NCI-H2196 treated with DMSO at 0.1 percent for 48 hours (cell line): ENCODE data around the gene ARID2.
A peak's percentile ranks its signal among the peaks of the same experiment; 100 is the strongest.

Source experiments
- DNase-seq: peaks from one replicate; lab custom pipeline; 2025; ENCODE audit not compliant: unreplicated experiment; lab: John Stamatoyannopoulos, UW

ARID2 gene

DNA sequence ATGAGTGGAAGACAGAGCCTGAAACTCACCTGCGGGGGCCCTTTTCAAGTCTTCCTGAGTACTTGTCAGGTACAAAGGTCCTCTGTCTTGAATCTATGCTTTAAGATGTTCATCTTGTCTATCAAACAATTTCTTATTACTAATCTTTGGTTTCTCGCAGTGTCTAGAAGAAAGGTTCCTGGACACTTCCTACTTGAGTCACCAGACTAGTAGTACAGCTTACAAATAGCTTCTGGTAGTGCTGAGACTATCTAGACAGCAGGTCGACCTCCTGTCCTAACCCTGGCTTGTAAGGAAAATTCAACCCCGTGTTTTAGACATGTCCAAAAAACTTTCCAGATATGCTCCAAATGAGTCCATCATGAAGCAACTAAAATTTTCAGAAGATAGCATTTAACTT lies 11.2 kb upstream of the ARID2 start:
- no peak for DNase-seq

DNA sequence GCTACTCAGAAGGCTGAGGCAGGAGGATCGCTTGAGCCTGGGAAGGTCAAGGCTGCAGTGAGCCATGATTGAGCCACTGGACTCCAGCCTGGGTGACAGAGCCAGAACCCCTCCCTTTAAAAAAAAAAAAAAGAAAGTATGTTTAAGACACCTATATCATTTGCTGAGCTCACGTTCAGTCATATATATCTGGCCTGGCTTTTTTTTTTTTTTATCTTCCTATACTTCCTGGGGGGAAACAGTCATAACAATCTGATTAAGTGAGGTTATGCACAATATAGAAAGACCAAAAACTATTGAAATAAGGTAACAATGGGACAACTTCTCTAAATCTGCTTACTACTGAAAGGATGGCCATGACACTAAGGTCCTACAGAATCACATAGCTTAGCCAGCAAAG lies 9.4 kb upstream of the ARID2 start:
- no peak for DNase-seq

DNA sequence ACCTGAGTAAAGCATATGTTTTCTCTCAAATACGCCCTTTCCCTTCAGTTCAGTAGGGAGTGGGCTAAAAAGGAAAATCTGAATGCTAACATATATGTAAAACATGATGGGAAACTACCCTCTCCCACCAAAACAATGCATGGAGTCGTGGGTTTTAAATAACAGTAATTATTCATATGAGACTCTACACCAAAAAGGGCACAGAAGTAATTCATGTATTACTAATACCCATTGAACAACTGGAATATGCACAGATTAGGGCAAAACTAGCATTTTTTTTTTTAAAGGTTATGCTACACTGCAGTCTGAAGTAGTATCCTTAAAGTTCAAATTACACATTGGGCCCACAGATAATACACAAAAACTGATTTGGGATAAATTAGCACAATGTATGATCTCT lies 8.1 kb upstream of the ARID2 start:
- DNase-seq: no peak

DNA sequence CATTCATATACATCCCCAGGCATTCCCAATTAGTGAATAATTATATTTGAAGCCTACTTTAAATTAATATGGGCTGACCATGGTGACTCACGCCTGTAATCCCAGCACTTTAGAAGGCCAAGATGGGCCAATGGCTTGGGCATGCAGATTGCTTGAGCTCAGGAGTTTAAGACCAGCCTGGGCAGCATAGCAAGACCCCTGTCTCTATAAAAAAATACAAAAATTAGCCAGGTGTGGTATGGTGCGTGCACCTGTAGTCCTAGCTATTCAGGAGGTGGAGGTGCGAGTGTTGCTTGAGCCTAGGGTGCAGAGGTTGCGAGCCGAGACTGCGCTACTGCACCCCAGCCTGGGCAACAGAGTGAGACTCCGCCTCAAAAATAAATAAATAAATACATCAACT lies 7.6 kb upstream of the ARID2 start:
- no peak for DNase-seq

DNA sequence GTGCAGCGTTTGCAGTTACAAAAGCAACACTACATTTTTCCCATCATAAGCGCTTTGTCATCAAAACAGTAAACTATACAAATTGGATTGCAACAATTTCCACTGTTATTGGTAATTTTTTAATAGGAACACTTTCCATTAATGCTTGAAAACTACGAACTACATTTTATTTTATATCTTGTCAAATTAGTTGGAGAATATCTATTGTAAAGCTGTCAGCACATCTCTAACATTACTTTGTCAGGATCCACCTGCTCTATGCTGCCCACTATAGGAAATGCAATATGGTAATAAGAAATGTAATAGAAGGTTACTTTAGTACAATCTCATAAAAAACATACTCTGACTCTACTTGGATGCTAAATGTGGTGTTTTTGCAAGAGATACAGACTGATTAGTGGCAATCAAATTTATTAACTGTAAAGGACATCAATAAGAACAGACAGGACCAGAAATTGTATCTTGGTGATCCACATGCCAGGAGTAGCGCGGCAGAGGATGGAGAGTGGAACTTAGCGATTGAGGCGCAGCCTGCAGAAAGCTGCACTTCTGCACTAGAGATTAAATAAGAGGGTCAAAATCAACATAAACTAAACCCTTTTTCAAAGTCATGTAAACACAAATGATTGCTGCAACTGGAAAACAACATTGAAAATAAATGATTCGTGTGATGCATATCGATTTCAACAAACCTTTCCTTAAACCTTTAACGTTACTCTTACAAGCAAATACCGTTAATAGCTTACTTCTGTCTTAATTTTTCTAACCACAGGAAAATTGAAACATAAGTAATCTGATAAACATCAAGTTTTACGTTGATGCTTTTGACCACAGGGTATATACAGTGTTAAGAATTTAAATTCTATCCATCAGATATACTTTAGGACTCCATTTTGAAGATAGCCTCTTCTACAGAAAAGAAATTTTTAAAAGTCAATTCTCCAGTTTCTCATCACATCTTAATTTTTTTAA lies 3.6 kb upstream of the ARID2 start:
- DNase-seq: no peak

DNA sequence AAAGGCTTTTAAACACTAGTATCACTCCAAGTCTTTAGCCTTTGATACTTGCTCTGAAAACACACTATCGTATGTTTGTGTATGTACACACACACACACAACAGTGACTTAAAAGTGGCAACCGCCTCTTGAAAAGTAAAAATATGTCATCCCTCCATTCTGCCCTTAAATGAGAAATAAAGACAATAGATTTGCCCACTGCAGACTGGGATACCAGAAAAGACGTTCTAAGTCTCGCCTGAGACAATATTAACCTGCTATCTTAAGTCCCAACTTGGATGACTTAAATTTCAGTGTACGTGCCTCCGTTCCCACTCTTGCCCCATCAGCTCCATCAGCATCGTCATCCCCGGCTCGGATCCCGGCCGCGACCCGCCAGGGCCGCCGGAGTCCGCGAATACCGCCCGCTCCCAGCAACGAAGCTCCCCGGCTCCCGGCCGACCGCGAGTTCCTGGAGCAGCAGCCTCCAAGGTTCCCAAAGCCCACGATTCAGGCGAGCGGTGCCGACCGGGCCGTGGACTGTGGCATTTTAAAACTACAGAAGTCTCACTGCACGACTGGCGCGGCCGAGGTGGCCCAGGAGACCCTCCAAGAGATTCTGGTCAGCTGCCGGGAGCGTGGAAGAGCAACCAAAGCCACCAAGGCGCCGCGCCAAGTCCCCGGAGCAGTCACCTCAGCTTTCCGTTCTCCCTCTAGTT lies 2.8 kb upstream of the ARID2 start:
- DNase-seq: peak; percentile 57

DNA sequence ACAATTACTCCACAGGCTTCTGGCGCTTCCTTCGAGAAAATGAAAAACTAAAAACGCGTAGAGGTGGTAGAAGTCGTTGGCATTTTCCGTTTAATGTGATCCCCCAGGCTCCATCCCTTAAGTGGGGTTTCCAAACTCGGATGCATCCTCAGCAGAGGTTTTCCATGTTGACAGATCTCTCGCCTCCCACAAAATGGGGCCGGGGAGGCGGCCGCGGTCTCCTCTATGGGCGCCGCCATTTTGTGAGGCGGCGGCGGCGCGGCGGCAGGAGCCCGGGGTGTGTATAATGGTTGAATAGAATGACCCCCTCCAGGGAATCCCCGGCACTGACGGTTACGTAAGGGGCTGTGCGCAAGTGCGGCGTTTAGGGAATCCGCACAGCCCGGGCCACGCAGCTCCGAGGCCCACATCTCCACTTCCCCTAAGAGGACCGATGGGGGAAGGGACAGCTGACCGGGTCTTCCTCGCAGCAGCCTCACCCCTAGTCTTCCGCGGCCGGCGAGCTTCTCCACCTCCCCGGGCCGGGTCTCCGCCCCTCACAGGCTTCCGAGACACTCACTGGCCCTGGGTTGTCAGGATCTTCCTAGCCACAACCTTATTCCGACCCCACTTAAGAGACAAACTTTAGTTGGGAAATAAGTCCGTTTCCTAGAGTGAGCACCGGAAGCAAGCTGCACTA lies 2.1 kb upstream of the ARID2 start:
- peak; percentile 96 for DNase-seq

DNA sequence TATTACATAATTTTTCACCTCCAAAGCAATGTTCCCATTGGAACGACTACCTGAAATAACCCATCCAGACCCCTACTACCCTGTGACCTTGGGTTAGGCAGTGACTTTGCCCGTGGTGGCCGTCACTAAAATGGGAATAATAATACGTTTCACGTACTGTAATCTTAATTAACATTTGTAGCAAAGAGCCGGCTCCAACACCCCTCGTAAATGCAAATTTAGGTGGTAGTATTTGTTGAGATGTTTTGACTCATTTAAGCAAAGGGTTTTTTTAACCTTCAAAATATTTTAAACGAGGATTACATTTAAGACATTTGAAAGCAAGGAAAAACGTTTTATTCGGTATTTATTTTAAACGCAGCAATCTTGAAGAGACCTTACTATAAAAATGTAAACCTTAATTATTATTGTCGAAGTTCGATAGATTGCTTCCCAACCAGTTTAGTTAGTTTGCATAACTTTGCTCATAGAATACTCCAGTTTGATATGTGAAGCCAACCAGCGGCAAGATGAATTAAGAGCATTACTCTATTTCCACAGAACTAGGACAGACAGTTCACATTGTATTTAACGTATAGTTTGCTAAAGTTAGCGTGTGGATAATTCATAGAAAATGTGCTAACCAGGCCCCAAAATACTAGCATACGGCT lies 1.4 kb upstream of the ARID2 start:
- DNase-seq: no peak

DNA sequence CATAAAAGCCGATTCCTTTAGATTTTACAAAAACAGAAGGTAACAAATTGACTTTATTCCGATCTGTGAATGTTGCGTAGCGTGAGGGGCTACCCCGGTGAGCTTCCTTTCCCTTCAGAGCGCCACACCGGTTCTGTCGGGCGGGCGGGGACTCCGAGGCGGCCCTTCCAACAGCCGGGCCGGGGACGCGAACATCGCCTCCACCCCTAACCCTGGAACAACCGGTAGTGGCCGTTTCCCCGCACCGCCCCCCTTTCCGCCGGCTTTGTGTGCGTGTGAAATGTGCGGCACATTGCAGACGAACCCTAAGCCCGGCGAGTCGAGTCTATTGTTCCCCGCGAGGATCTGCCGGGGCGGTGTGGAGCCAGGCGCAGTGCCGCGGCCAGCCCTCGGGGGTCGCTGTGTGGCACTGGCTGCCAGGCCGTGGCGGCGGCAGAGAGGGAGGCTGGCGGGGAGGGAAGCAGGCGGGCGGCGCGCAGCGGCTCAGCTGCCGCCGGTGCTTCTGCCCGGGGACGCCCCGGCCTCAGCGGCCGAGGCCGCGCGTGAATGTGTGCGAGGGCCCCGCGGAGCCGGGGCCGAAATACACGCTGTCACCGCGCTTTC lies 775 bp upstream of the ARID2 start:
- DNase-seq: peak; percentile 94

DNA sequence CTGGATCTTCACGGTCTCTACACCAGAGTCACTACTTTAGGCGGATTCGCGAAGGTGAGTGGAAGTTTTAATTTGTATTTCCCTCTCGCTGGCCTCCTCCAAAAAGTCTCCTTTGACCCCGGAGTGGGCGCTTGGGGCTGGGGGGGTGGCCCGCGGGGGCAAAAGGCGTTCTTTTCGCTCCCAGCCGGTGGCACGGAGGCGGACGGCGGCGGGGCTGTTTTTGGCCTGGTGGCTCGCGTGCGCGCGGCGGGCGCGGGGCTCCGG lies 510 bp downstream of the ARID2 start:
- DNase-seq: no peak

DNA sequence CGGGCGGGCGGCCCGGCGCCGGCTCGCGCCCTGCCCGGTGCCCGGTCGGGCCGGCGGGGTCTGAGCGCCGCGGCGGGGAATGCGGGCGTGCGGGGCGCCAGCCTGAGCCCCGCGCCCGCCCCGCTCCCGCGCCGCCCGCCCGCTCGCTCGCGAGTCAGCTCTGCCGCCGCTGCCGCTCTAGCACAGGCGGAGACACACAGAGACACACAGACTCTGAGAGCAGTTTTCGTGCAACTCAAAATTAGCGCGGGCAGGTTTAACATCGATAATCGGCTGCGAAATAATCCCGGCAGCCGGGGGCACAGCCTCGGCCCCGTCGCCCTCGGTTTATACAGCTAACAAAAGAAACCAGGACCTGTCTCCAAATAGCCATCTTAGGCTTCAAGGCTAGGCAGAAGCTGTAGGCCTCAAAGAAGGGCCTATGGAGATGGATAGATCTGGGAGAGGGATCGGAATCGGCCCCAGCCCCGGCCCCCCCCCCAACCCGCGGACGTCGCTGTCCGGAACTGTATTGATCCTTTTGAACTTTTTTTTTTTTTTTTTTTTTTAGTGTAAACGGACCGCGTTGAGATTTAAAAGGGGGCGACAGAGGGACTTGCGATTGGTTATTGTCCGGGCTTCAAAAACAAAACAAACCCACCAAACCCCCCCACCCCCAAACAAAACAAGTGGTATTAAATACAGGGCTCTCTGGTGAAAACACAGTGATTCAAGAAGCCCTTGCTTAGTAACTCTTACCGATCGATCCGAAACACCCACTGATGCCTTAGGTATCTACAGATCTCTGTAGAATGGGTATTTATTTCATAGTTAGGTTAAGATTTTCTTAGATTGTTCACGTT lies 1.1 kb downstream of the ARID2 start:
- DNase-seq: no peak

DNA sequence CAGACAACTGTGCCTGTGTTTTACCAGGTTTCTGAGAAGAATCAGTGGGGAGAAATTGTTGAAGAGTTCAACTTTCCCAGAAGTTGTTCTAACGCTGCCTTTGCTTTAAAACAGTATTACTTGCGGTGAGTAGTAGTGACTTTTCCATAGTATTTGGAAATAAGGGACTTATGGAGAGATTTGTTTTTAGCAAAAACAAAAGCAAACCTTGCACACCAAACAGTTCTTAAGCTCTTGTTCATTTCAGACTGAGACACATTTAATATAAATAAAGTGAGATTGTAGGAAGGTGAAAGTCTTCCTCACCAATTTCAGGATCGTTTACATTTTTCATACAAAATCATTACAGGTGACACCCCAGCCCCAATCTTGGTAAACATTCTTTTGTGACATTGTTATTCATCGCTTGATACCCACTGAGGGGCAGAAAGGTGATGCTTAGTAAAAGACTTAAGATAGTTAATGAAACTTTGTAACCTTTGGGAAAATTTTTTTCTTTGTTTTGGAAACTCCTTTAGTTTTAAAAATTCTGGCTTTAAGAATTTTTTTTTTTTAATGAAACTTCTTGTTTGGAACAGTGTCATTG lies 1.8 kb downstream of the ARID2 start:
- DNase-seq: no peak

DNA sequence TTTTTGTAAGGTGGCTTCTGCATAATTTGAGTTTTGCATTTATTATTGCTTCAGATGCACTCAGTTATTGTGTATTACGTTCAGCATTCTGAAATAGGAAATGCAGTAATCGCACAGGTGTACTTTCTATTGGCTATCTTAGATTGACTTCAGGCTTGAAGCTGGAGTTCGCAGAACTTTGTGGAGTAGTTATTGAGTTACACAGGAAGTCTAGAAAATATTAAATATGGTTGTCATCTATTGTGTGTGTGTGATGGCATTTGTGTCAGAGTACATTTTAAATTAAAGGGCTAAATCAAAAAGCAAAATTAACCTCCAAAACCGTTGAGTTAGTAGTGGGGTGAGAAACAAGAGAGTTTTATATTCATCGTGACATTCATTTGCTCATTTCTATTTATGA lies 2.7 kb downstream of the ARID2 start:
- no peak for DNase-seq

DNA sequence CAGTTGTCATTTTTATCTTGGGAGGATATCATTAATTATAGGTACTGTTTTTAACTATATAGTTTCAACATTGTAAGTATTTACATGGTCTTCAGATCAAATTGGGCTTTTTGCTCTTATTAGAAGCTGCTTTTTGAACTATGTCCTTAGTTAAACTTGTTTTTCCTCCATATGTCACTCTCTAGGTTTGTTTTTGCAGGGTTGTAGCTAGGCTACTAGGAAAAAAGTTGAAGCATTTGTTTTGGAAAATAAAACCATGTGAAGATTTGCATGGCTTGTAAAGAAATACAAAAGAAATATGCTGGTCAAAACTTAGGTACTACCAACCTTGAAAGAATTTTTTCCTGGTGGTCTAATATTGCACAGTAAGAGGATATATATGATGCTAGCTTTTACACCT lies 3.4 kb downstream of the ARID2 start:
- no peak for DNase-seq

DNA sequence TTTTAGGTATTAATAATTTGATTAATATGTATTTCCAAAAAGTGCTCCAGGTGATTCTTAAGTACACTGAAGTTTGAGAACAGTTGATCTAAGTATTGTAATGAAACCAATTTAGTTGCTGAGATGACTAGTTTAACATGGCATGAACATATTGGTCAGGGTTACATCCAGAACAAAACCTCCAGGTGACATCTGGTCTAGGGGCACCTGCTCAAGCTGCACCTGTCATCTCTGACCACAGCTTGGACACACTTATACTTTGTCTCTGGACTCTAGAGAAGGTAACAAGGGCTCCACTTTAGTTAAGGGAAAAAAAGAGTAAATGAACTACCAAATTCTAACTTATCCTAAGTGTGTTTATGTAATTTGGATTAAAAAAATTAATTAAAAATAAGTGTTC lies 8.1 kb downstream of the ARID2 start:
- DNase-seq: no peak

DNA sequence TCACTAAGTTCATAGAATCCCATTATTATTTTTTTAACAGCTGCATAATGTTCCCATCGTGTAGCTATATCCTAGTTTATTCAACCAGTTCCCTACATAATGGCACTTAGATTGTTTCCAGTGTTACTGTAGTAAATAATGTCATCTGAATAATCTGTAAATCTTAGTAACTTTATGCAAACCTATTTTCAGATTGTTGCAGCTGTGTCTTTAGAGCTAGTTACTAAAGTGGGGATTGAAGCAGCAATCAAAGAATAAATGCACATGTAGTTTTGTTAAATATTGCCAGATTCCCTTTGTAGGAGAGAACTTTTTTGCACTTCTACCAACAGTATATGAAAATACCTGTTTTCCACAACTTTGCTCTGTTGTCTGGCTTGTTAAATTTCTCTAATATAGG lies 13.1 kb downstream of the ARID2 start:
- DNase-seq: no peak

DNA sequence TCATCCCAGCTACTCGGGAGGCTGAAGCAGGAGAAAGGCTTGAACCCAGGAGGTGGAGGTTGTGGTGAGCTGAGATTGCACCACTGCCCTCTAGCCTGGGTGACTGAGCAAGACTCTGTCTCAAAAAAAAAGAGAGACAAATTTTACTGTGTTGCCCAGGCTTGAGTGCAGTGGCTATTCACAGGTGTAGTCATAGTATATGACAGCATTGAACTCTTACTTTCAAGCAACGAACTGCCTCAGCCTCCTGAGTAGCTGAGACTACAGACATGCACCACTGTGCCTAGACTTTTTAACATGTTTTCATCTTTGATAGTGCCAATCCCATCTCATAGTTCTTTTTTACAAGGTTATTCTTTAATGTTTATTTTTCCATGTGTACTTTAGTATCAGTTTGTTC lies 13.7 kb downstream of the ARID2 start:
- no peak for DNase-seq

DNA sequence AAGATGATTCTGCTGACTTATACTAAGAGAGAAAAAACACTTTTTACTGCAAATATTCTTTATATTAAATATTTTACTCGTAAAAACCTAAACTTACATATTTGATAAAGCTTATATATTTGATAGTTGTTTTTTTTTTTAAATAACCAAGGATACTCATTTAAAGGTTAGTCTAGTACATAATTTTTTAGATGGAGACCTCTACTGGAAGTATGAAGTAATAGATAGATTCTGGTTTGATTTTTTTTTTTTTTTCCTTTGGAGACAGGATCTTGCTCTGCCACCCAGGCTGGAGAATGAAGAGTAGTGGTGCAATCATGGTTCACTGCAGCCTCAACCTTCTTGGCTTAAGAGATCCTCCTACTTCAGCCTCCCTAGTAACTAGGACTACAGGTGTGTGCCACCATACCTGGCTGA lies 16.4 kb downstream of the ARID2 start:
- no peak for DNase-seq

DNA sequence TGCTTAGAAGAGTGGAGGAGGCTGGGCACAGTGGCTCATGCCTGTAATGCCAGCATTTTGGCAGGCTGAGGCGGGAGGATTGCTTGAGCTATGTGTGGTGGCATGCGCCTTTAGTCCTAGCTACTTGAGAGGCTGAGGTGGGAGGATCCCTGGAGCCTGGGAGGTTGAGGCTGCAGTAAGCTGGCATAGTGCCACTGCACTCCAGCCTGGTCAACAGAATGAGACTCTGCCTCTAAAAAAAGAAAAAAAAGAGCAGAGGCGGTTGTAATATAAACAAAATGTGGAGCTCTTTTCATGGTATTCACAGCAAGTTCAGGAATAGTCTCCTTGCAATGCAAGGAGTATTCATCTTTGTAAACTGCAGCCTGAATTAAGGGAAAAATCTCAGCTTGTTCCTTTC lies 27.2 kb downstream of the ARID2 start:
- no peak for DNase-seq

DNA sequence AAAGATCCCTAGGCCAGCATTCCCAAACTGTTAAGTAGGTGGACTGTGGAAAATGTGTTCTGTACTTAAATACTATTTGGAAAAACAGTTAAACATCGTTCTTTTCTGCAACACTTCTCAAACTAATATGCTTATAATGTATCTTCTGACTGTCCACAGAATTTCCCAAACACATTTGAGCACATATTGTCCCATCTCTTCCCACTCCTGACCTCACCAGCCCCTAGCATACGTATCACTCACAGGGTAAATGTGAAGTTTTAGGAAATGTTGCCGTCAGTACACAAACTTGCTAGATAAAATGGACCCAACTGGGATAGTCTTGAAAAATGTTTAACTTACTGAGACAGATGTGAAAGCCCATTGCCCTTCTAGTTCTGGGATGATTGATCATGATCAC lies 27.7 kb downstream of the ARID2 start:
- no peak for DNase-seq
